Measurements from ENCODE around the gene LAMA3.

DNA sequence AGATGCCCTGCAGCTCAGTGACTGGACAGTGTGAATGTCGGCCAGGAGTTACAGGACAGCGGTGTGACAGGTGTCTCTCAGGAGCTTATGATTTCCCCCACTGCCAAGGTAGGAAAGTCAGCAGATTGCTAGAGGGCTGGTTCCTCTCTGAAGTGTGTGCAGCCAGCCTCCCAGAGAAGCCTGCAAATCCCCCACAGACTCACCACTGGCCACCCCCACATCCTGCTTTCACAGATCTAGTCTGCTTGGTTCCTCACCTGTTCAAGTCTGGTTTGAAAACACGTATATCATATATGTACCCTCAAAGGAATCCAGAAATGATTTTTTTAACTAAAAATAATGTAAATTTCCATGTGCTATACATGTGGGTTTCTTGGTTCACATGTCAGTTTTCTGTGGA is 121.1 kb downstream of the LAMA3 start:
- TF ChIP-seq, protein P1, sequence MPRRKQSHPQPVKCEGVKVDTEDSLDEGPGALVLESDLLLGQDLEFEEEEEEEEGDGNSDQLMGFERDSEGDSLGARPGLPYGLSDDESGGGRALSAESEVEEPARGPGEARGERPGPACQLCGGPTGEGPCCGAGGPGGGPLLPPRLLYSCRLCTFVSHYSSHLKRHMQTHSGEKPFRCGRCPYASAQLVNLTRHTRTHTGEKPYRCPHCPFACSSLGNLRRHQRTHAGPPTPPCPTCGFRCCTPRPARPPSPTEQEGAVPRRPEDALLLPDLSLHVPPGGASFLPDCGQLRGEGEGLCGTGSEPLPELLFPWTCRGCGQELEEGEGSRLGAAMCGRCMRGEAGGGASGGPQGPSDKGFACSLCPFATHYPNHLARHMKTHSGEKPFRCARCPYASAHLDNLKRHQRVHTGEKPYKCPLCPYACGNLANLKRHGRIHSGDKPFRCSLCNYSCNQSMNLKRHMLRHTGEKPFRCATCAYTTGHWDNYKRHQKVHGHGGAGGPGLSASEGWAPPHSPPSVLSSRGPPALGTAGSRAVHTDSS (tag by site-specific recombination; IDR thresholded peaks at IDR 0.05), result no peak
- TF ChIP-seq, protein P2, sequence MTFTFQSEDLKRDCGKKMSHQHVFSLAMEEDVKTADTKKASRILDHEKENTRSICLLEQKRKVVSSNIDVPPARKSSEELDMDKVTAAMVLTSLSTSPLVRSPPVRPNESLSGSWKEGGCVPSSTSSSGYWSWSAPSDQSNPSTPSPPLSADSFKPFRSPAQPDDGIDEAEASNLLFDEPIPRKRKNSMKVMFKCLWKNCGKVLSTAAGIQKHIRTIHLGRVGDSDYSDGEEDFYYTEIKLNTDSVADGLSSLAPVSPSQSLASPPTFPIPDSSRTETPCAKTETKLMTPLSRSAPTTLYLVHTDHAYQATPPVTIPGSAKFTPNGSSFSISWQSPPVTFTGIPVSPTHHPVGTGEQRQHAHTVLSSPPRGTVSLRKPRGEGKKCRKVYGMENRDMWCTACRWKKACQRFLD (tag by site-specific recombination; IDR thresholded peaks at IDR 0.05), result no peak
- TF ChIP-seq ZNF76 (tag by site-specific recombination; IDR thresholded peaks at IDR 0.05; ENCODE audit: borderline replicate concordance, low read depth), result no peak
- TF ChIP-seq, protein P3, sequence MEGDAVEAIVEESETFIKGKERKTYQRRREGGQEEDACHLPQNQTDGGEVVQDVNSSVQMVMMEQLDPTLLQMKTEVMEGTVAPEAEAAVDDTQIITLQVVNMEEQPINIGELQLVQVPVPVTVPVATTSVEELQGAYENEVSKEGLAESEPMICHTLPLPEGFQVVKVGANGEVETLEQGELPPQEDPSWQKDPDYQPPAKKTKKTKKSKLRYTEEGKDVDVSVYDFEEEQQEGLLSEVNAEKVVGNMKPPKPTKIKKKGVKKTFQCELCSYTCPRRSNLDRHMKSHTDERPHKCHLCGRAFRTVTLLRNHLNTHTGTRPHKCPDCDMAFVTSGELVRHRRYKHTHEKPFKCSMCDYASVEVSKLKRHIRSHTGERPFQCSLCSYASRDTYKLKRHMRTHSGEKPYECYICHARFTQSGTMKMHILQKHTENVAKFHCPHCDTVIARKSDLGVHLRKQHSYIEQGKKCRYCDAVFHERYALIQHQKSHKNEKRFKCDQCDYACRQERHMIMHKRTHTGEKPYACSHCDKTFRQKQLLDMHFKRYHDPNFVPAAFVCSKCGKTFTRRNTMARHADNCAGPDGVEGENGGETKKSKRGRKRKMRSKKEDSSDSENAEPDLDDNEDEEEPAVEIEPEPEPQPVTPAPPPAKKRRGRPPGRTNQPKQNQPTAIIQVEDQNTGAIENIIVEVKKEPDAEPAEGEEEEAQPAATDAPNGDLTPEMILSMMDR (tag by site-specific recombination; IDR thresholded peaks at IDR 0.05), result no peak
- no peak for TF ChIP-seq SCRT1 (tag by site-specific recombination; IDR thresholded peaks at IDR 0.05; ENCODE audit: borderline replicate concordance)
- TF ChIP-seq, protein P4, sequence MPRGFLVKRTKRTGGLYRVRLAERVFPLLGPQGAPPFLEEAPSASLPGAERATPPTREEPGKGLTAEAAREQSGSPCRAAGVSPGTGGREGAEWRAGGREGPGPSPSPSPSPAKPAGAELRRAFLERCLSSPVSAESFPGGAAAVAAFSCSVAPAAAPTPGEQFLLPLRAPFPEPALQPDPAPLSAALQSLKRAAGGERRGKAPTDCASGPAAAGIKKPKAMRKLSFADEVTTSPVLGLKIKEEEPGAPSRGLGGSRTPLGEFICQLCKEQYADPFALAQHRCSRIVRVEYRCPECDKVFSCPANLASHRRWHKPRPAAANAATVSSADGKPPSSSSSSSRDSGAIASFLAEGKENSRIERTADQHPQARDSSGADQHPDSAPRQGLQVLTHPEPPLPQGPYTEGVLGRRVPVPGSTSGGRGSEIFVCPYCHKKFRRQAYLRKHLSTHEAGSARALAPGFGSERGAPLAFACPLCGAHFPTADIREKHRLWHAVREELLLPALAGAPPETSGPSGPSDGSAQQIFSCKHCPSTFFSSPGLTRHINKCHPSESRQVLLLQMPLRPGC (tag by site-specific recombination; IDR thresholded peaks at IDR 0.05), result no peak
- TF ChIP-seq TCF7L2 (IDR thresholded peaks at IDR 0.05; ENCODE audit: borderline replicate concordance, low read depth, low read length), result no peak
- no peak for TF ChIP-seq SALL2 (tag by site-specific recombination; IDR thresholded peaks at IDR 0.05; ENCODE audit: borderline replicate concordance)
- TF ChIP-seq, protein P5, sequence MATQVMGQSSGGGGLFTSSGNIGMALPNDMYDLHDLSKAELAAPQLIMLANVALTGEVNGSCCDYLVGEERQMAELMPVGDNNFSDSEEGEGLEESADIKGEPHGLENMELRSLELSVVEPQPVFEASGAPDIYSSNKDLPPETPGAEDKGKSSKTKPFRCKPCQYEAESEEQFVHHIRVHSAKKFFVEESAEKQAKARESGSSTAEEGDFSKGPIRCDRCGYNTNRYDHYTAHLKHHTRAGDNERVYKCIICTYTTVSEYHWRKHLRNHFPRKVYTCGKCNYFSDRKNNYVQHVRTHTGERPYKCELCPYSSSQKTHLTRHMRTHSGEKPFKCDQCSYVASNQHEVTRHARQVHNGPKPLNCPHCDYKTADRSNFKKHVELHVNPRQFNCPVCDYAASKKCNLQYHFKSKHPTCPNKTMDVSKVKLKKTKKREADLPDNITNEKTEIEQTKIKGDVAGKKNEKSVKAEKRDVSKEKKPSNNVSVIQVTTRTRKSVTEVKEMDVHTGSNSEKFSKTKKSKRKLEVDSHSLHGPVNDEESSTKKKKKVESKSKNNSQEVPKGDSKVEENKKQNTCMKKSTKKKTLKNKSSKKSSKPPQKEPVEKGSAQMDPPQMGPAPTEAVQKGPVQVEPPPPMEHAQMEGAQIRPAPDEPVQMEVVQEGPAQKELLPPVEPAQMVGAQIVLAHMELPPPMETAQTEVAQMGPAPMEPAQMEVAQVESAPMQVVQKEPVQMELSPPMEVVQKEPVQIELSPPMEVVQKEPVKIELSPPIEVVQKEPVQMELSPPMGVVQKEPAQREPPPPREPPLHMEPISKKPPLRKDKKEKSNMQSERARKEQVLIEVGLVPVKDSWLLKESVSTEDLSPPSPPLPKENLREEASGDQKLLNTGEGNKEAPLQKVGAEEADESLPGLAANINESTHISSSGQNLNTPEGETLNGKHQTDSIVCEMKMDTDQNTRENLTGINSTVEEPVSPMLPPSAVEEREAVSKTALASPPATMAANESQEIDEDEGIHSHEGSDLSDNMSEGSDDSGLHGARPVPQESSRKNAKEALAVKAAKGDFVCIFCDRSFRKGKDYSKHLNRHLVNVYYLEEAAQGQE (tag by site-specific recombination; IDR thresholded peaks at IDR 0.05), result no peak
- no peak for TF ChIP-seq MEIS1 (CRISPR knock-in tag; IDR thresholded peaks at IDR 0.05; ENCODE audit: borderline replicate concordance)
- TF ChIP-seq, protein P6, sequence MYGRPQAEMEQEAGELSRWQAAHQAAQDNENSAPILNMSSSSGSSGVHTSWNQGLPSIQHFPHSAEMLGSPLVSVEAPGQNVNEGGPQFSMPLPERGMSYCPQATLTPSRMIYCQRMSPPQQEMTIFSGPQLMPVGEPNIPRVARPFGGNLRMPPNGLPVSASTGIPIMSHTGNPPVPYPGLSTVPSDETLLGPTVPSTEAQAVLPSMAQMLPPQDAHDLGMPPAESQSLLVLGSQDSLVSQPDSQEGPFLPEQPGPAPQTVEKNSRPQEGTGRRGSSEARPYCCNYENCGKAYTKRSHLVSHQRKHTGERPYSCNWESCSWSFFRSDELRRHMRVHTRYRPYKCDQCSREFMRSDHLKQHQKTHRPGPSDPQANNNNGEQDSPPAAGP (tag by site-specific recombination; IDR thresholded peaks at IDR 0.05), result no peak
- TF ChIP-seq ZNF549 (tag by site-specific recombination; IDR thresholded peaks at IDR 0.05), result no peak
- TF ChIP-seq ZNF791 (tag by site-specific recombination; IDR thresholded peaks at IDR 0.05), result no peak
